ENCODE data around the gene SDC1.

The SDC1 gene

DNA sequence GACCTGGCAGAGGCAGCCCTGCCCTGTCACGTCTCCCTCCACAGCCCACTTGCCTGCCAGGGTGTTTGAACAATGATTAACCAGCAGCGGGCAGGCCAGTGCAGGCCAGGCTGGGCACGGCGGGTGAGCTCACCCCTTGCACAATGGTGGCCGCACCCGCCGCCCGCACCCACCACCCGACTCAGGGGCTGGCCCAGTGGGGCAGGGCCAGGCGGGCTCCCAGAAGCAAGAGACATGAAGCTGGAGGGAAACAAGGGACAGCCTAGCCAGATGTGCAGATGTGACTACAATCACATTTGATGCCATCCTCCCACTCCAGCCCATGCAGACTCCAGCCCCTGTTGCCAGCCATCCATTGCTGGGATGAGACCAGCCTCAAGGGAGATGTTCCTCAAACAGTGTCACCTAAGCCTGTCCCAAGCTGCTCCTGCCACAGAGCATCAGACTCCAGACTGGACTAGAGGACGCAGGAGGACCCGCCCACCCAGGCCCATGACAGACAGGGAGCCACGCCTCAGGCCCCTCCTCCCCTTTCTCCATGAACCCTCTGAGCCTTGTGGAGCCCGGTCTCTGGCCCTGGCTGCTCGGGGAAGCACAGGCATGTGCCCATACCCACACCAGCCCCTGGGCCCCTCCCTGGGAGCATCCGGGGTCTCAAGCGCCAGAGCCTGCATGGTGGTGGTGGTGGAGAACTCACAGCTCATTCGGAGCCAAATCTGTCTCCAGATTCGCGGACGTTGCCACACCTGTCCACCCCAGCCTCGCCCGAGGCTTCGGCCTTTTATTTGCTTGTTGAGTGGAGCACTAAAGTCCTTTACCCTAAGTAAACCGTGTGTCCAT, 45.0 kb downstream of the SDC1 start:
- ATAC-seq (replicated peaks; ENCODE audit: extremely low read depth, poor library complexity, severe bottlenecking) (no peak), DNase-seq (ENCODE audit: low spot score in 2 of 2) (no peak)
- H3K4me3 Mint-ChIP-seq: no peak overlapping the region
- no peak overlapping the region for H3K27ac Mint-ChIP-seq (ENCODE audit: low read depth)
- peaks cover 12% of the 10 kb centered on the region for H3K27me3 Mint-ChIP-seq
- H3K36me3 Mint-ChIP-seq (ENCODE audit: insufficient read depth): no peaks in the 10 kb centered on the region
- no peaks in the 10 kb centered on the region for H3K9me3 Mint-ChIP-seq
- no peaks in the 10 kb centered on the region for H3K4me1 Mint-ChIP-seq

- DNase-seq (ENCODE audit: low spot score in 2 of 2): no peak
- no peak overlapping the region for H3K4me3 Mint-ChIP-seq
- no peaks in the 10 kb centered on the region for H3K36me3 Mint-ChIP-seq (ENCODE audit: insufficient read depth)
- H3K27me3 Mint-ChIP-seq: peaks cover 10% of the 10 kb centered on the region
- no peaks in the 10 kb centered on the region for H3K4me1 Mint-ChIP-seq
- ATAC-seq (replicated peaks; ENCODE audit: extremely low read depth, poor library complexity, severe bottlenecking): no peak
- H3K9me3 Mint-ChIP-seq: no peaks in the 10 kb centered on the region
- no peak overlapping the region for H3K27ac Mint-ChIP-seq (ENCODE audit: low read depth)
These were observed 45.5 kb downstream of the SDC1 start for GRCh38 chr2:20179466-20179754.

GRCh38 chr2:20178666-20179465, 46.1 kb downstream of the SDC1 start:
- Mint-ChIP-seq H3K9me3 (no peaks in the 10 kb centered on the region), H3K36me3 (ENCODE audit: insufficient read depth) (no peaks in the 10 kb centered on the region), H3K27me3 (peaks cover 10% of the 10 kb centered on the region), H3K4me3 (no peak overlapping the region), H3K4me1 (no peaks in the 10 kb centered on the region), H3K27ac (ENCODE audit: low read depth) (no peak overlapping the region)
- DNase-seq (ENCODE audit: low spot score in 2 of 2): no peak
- no peak for ATAC-seq (replicated peaks; ENCODE audit: extremely low read depth, poor library complexity, severe bottlenecking)

- Mint-ChIP-seq H3K4me1 (no peaks in the 10 kb centered on the region), H3K27ac (ENCODE audit: low read depth) (no peak overlapping the region), H3K4me3 (no peak overlapping the region), H3K36me3 (ENCODE audit: insufficient read depth) (no peaks in the 10 kb centered on the region), H3K9me3 (no peaks in the 10 kb centered on the region), H3K27me3 (peaks cover 10% of the 10 kb centered on the region)
- DNase-seq (ENCODE audit: low spot score in 2 of 2) (no peak), ATAC-seq (replicated peaks; ENCODE audit: extremely low read depth, poor library complexity, severe bottlenecking) (no peak)
These were observed 46.7 kb downstream of the SDC1 start for GRCh38 chr2:20178249-20178607.

- DNase-seq (ENCODE audit: low spot score in 2 of 2) (no peak), ATAC-seq (replicated peaks; ENCODE audit: extremely low read depth, poor library complexity, severe bottlenecking) (no peak)
- Mint-ChIP-seq H3K36me3 (ENCODE audit: insufficient read depth) (no peaks in the 10 kb centered on the region), H3K4me3 (no peak overlapping the region), H3K9me3 (no peaks in the 10 kb centered on the region), H3K27ac (ENCODE audit: low read depth) (no peak overlapping the region), H3K27me3 (peaks cover 10% of the 10 kb centered on the region), H3K4me1 (no peaks in the 10 kb centered on the region)
These were observed 47.2 kb downstream of the SDC1 start for GRCh38 chr2:20177556-20178248.

DNA sequence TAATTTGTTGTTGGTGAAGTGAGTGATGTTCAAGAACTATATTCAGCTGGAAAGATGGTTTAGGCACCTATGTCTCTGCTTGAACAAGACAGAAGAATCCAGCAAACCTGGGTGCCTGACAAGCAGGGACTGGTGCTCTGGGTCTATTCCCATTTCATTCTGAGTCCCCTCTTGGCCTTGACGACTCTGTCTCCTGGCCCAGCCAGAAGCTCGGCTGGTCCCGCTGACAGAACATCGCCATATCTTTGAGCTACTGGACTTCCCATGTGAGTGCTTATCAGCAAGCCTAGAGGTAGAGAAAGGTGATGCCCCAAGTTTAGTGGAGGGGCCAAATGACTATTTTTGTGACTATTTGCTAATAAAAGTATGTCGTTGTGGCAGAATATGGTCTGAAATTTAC, 48.2 kb downstream of the SDC1 start:
- H3K9me3 Mint-ChIP-seq: no peaks in the 10 kb centered on the region
- DNase-seq (ENCODE audit: low spot score in 2 of 2) (no peak), ATAC-seq (replicated peaks; ENCODE audit: extremely low read depth, poor library complexity, severe bottlenecking) (no peak)
- H3K36me3 Mint-ChIP-seq (ENCODE audit: insufficient read depth): no peaks in the 10 kb centered on the region
- H3K27ac Mint-ChIP-seq (ENCODE audit: low read depth): no peak overlapping the region
- no peaks in the 10 kb centered on the region for H3K4me1 Mint-ChIP-seq
- H3K27me3 Mint-ChIP-seq: peaks cover 10% of the 10 kb centered on the region
- no peak overlapping the region for H3K4me3 Mint-ChIP-seq

DNA sequence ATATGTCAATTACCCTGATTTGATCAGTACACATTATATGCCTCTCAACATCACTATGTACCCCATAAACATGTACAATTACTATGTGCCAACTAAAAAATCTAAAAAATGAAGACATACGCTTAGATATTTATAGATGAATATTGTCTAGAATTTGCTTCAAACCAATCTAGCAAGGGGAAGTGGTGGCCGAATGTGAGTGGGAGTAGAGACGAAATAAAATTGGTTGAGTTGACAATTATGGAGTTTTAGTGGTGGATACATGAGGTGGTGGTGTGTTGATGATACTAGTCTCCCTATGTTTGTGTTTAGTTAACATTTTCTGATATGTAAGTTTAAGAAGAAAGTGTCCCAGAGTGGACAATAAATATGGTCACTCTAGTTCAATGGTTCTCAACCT, 49.0 kb downstream of the SDC1 start:
- no peaks in the 10 kb centered on the region for H3K9me3 Mint-ChIP-seq
- peaks cover 10% of the 10 kb centered on the region for H3K27me3 Mint-ChIP-seq
- no peak for DNase-seq (ENCODE audit: low spot score in 2 of 2)
- no peak overlapping the region for H3K27ac Mint-ChIP-seq (ENCODE audit: low read depth)
- ATAC-seq (replicated peaks; ENCODE audit: extremely low read depth, poor library complexity, severe bottlenecking): no peak
- H3K4me1 Mint-ChIP-seq: no peaks in the 10 kb centered on the region
- no peaks in the 10 kb centered on the region for H3K36me3 Mint-ChIP-seq (ENCODE audit: insufficient read depth)
- H3K4me3 Mint-ChIP-seq: no peak overlapping the region

GRCh38 chr2:20175267-20175666, 49.7 kb downstream of the SDC1 start:
- H3K4me1 Mint-ChIP-seq: no peaks in the 10 kb centered on the region
- ATAC-seq (replicated peaks; ENCODE audit: extremely low read depth, poor library complexity, severe bottlenecking) (no peak), DNase-seq (ENCODE audit: low spot score in 2 of 2) (no peak)
- H3K27me3 Mint-ChIP-seq: peaks cover 10% of the 10 kb centered on the region
- no peak overlapping the region for H3K27ac Mint-ChIP-seq (ENCODE audit: low read depth)
- H3K9me3 Mint-ChIP-seq: no peaks in the 10 kb centered on the region
- H3K4me3 Mint-ChIP-seq: no peak overlapping the region
- H3K36me3 Mint-ChIP-seq (ENCODE audit: insufficient read depth): no peaks in the 10 kb centered on the region

DNA sequence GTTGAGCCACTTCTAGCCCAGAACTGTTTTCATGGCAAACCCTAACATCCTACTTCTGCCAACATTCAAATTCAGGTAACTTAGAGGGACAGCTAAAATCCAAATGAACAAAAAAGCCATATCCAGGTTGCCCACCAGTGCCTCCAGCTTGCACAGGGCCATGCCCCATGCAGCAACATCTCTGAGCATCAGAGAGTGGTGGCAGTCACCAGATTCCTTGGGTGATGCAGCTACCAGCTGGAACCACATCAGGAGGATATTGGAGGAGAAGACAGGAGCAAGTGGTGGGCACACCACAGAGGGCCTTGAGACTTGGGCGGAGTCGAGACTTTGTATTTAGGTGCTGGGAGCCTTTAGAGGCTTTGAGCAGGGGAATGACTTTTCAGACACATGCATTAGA, 50.5 kb downstream of the SDC1 start:
- H3K36me3 Mint-ChIP-seq (ENCODE audit: insufficient read depth): no peaks in the 10 kb centered on the region
- no peaks in the 10 kb centered on the region for H3K4me1 Mint-ChIP-seq
- H3K27me3 Mint-ChIP-seq: peaks cover 10% of the 10 kb centered on the region
- H3K9me3 Mint-ChIP-seq: no peaks in the 10 kb centered on the region
- no peak overlapping the region for H3K27ac Mint-ChIP-seq (ENCODE audit: low read depth)
- H3K4me3 Mint-ChIP-seq: no peak overlapping the region
- ATAC-seq (replicated peaks; ENCODE audit: extremely low read depth, poor library complexity, severe bottlenecking) (no peak), DNase-seq (ENCODE audit: low spot score in 2 of 2) (no peak)

DNA sequence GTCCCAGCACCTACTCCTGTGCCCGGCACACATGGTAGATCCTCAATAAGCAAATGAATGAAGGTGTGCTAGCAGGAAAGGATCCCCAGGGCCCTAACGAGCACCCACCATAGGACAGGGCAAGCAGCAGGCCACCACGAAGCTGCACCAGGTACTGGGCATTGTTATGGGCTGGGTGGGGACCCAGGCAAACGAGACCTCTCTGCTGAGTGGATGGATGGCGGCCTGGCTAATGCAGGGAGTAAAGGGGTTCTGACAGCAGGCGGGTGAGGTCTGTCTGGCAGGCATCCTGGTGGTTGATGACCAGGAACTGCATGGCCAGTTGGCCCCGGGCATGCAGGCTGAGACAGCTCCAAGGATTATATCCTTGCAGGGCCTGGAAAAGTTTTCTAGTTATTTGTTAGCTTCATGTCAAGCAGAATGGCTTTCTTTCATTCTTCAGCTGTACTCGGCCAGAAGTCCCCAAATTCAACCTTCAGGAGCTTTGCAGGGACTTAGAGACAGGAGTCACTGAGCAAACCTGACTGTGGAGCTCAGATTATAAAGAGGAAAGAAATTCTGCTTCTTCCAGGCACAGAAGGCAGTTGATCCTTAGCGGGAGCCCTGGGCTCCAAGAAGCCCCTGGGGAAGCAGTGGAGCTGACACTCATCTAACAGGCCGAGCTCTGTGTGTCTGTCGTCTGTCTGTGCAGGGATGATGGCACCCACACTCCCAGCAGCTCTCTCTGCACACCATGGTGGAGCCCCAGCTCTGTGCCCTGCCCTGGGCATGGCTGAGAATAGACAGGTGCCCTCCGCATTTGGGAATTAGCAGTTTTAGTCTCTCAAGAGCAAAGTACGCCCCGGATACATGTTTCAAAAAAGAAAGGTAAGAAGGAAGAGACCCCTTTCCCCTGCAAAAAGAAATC, 51.2 kb downstream of the SDC1 start:
- no peak for ATAC-seq (replicated peaks; ENCODE audit: extremely low read depth, poor library complexity, severe bottlenecking)
- no peaks in the 10 kb centered on the region for H3K4me1 Mint-ChIP-seq
- H3K4me3 Mint-ChIP-seq: no peak overlapping the region
- H3K27ac Mint-ChIP-seq (ENCODE audit: low read depth): no peak overlapping the region
- no peaks in the 10 kb centered on the region for H3K36me3 Mint-ChIP-seq (ENCODE audit: insufficient read depth)
- DNase-seq (ENCODE audit: low spot score in 2 of 2): no peak
- no peaks in the 10 kb centered on the region for H3K9me3 Mint-ChIP-seq
- H3K27me3 Mint-ChIP-seq: peaks cover 7% of the 10 kb centered on the region

- Mint-ChIP-seq H3K27ac (ENCODE audit: low read depth) (no peak overlapping the region), H3K4me3 (no peak overlapping the region), H3K4me1 (no peaks in the 10 kb centered on the region), H3K9me3 (no peaks in the 10 kb centered on the region), H3K36me3 (ENCODE audit: insufficient read depth) (no peaks in the 10 kb centered on the region), H3K27me3 (peaks cover under 1% of the 10 kb centered on the region)
- no peak for DNase-seq (ENCODE audit: low spot score in 2 of 2)
- no peak for ATAC-seq (replicated peaks; ENCODE audit: extremely low read depth, poor library complexity, severe bottlenecking)
These were observed 51.9 kb downstream of the SDC1 start for GRCh38 chr2:20173064-20173463.

All from central memory CD8-positive, alpha-beta T cell (primary cell).